HCT116 (cell line): ENCODE measurements around the gene EXOC4. TPM values are rescaled to one million over a fixed set of nuclear protein-coding genes. Genes with fewer than 3 reads are reported as not detected.

Experiments
- ATAC-seq: fragments of 200-7000 bp; cut with Tn5 transposase; 2 replicates; pipeline ENCODE4 v1.9.1; 2020; ENCODE audit warnings: mild to moderate bottlenecking, moderate library complexity
- BruUV-seq: library from RNA; stranded (reverse); fragments of 400-500 nt; replicated peaks from 2 replicates; lab custom pipeline; 2021; lab: Mats Ljungman, UMichigan
- CTCF ChIA-PET: fragments of 300-600 bp; sonication (Branson Sonifier 250); formaldehyde crosslinking; loops from one replicate; lab custom pipeline; 2021; ENCODE audit warnings: antibody characterized with exemption; lab: Charles Lee
- POLR2A ChIA-PET: fragments of 300-600, 350-600 bp; sonication (Branson Sonifier 250); formaldehyde crosslinking; loops from one replicate; lab custom pipeline; 2021; ENCODE audit warnings: antibody characterized with exemption; lab: Charles Lee
- RAD21 ChIA-PET, 2 experiments: fragments of 300-600 bp; sonication (Branson Sonifier 250); formaldehyde crosslinking; loops; one replicate each; lab custom pipeline; 2023; ENCODE audit warnings: low total read pairs in 2 of 2; ENCODE audit not compliant: uncharacterized antibody in 2 of 2, unreplicated experiment in 2 of 2, low non-redundant PET in 1 of 2; lab: Charles Lee
- DNase-seq: peaks from one replicate; pipeline ENCODE4 v3.0.0-alpha.2; 2010; ENCODE audit warnings: low read depth, low spot score
- H2AFZ ChIP-seq: fragments of 200-600 bp; shearing (Covaris generic), sonication (generic); 2 replicates; pipeline ENCODE4 v1.6.1; 2017; ENCODE audit warnings: low read depth, mixed run types, mixed read lengths, antibody characterized with exemption, low read length; ENCODE audit not compliant: poor library complexity, severe bottlenecking
- H3K27ac ChIP-seq: 2 replicates; pipeline ENCODE4 v1.5.1; 2012; ENCODE audit warnings: low read depth, low read length
- H3K27me3 ChIP-seq: fragments of 200-600 bp; sonication (generic); 2 replicates; pipeline ENCODE4 v1.6.1; 2016; ENCODE audit warnings: mixed run types, low read length, mixed read lengths; ENCODE audit not compliant: insufficient read depth
- H3K36me3 ChIP-seq, 2 experiments: fragments of 200-500 bp in 1 of 2; fragments of 200-600 bp in 1 of 2; sonication (Bioruptor generic) in 1 of 2; sonication (generic) in 1 of 2; 2 replicates each; pipeline versions ENCODE4 v1.5.1 to v1.6.1; 2014 to 2016; ENCODE audit warnings: low read length in 2 of 2, inconsistent platforms in 1 of 2, mixed read lengths in 1 of 2, mixed run types in 1 of 2; ENCODE audit not compliant: insufficient read depth in 2 of 2, control insufficient read depth in 1 of 2
- H3K4me1 ChIP-seq, 2 experiments: fragments of 200-600 bp in 1 of 2; sonication (generic) in 1 of 2; 2 replicates each; pipeline versions ENCODE4 v1.5.1 to v1.6.1; 2012 to 2017; ENCODE audit warnings: low read length in 2 of 2, inconsistent platforms in 1 of 2, mild to moderate bottlenecking in 1 of 2, mixed read lengths in 1 of 2, mixed run types in 1 of 2, moderate library complexity in 1 of 2; ENCODE audit not compliant: insufficient read depth in 2 of 2, control insufficient read depth in 1 of 2
- H3K4me2 ChIP-seq: fragments of 200-600 bp; sonication (generic); 2 replicates; pipeline ENCODE4 v1.6.1; 2017; ENCODE audit warnings: mixed run types, low read length, mixed read lengths
- H3K4me3 ChIP-seq, 2 experiments: fragments of 200-600 bp in 1 of 2; sonication (generic) in 1 of 2; replicated peaks in 1 of 2; 2 replicates each; pipeline ENCODE4 v1.5.1; 2011 to 2016; ENCODE audit warnings: low read length in 2 of 2, control low read depth in 1 of 2, low read depth in 1 of 2, mild to moderate bottlenecking in 1 of 2, mixed read lengths in 1 of 2, mixed run types in 1 of 2
- H3K79me2 ChIP-seq: fragments of 200-600 bp; sonication (generic); 2 replicates; pipeline ENCODE4 v1.6.1; 2017; ENCODE audit warnings: mild to moderate bottlenecking, mixed run types, low read length, moderate library complexity, mixed read lengths; ENCODE audit not compliant: insufficient read depth
- H3K9ac ChIP-seq: fragments of 200-600 bp; sonication (generic); 2 replicates; pipeline ENCODE4 v1.6.1; 2016; ENCODE audit warnings: low read length, mixed read lengths
- H3K9me2 ChIP-seq: fragments of 200-600 bp; sonication (generic), shearing (Covaris generic); 2 replicates; pipeline ENCODE4 v1.6.1; 2017; ENCODE audit warnings: mixed run types, mild to moderate bottlenecking, moderate library complexity; ENCODE audit not compliant: insufficient read depth
- H3K9me3 ChIP-seq, 2 experiments: fragments of 200-500 bp in 1 of 2; fragments of 200-600 bp in 1 of 2; sonication (Bioruptor generic) in 1 of 2; sonication (generic) in 1 of 2; 2 replicates each; pipeline ENCODE4 v1.6.1; 2014 to 2017; ENCODE audit warnings: low read length in 2 of 2, mixed read lengths in 2 of 2, inconsistent platforms in 1 of 2, low read depth in 1 of 2, mild to moderate bottlenecking in 1 of 2, mixed run types in 1 of 2, moderate library complexity in 1 of 2; ENCODE audit not compliant: control insufficient read depth in 1 of 2, insufficient read depth in 1 of 2
- H4K20me1 ChIP-seq: fragments of 200-600 bp; sonication (generic), shearing (Covaris generic); 2 replicates; pipeline ENCODE4 v1.6.1; 2017; ENCODE audit warnings: mixed run types, mild to moderate bottlenecking, moderate library complexity; ENCODE audit not compliant: insufficient read depth
- ATF3 ChIP-seq: IDR thresholded peaks from 2 replicates; pipeline ENCODE4 v1.6.1; 2012
- CBX3 ChIP-seq: IDR thresholded peaks from 2 replicates; pipeline ENCODE4 v1.6.1; 2012; ENCODE audit warnings: low read depth
- CEBPB ChIP-seq: IDR thresholded peaks from 2 replicates; pipeline ENCODE4 v1.6.1; 2012; ENCODE audit warnings: low read depth
- EGR1 ChIP-seq: IDR thresholded peaks from 2 replicates; pipeline ENCODE4 v1.6.1; 2012; ENCODE audit warnings: low read depth
- ELF1 ChIP-seq: IDR thresholded peaks from 2 replicates; pipeline ENCODE4 v1.6.1; 2012; ENCODE audit warnings: low read depth, borderline replicate concordance
- EZH2 ChIP-seq: fragments of 200-600 bp; sonication (generic); IDR thresholded peaks from 2 replicates; pipeline ENCODE4 v1.6.1; 2017; ENCODE audit warnings: antibody characterized with exemption, mixed run types
- EZH2phosphoT487 ChIP-seq: fragments of 200-600 bp; IDR thresholded peaks from 2 replicates; pipeline ENCODE4 v1.6.1; 2018; ENCODE audit warnings: antibody characterized with exemption, borderline replicate concordance
- JUND ChIP-seq: IDR thresholded peaks from 2 replicates; pipeline ENCODE4 v1.6.1; 2012
- MAX ChIP-seq: IDR thresholded peaks from 2 replicates; pipeline ENCODE4 v1.6.1; 2012
- POLR2A ChIP-seq: IDR thresholded peaks from 2 replicates; pipeline ENCODE4 v1.7.0; 2011; ENCODE audit warnings: borderline replicate concordance; ENCODE audit not compliant: insufficient read depth, insufficient read length; ENCODE audit errors: extremely low read depth
- RAD21 ChIP-seq: IDR thresholded peaks from 2 replicates; pipeline ENCODE4 v1.6.1; 2012; ENCODE audit warnings: low read depth, mild to moderate bottlenecking
- SP1 ChIP-seq: IDR thresholded peaks from 2 replicates; pipeline ENCODE4 v1.6.1; 2012; ENCODE audit warnings: low read depth
- TCF7L2 ChIP-seq: IDR thresholded peaks from 2 replicates; pipeline ENCODE4 v1.7.0; 2011; ENCODE audit warnings: borderline replicate concordance, inconsistent platforms; ENCODE audit not compliant: insufficient read depth, insufficient read length; ENCODE audit errors: extremely low read depth
- YY1 ChIP-seq: IDR thresholded peaks from 2 replicates; pipeline ENCODE4 v1.6.1; 2011; ENCODE audit warnings: low read length, low read depth, moderate library complexity, mild to moderate bottlenecking; ENCODE audit not compliant: insufficient replicate concordance; ENCODE audit errors: extremely low read depth
- ZBTB33 ChIP-seq: IDR thresholded peaks from 2 replicates; pipeline ENCODE4 v1.6.1; 2011; ENCODE audit warnings: mild to moderate bottlenecking, low read length, moderate library complexity; ENCODE audit not compliant: insufficient replicate concordance; ENCODE audit errors: extremely low read depth
- ZFX ChIP-seq: fragments of 450-650 bp; IDR thresholded peaks from 2 replicates; pipeline ENCODE4 v1.6.1; 2017
- ZNF274 ChIP-seq: fragments of 200-500 bp; sonication (Bioruptor generic); IDR thresholded peaks from 2 replicates; pipeline ENCODE4 v1.6.1; 2014; ENCODE audit warnings: mild to moderate bottlenecking, low read depth, low read length, inconsistent platforms
- intact Hi-C: fragments of 100-400 bp; cut with micrococcal nuclease; formaldehyde crosslinking; loops from 2 replicates; pipeline ENCODE4 v1.10.0; 2022
- total RNA-seq: library from RNA; stranded (reverse); gene quantifications from one replicate; pipeline ENCODE4 v1.2.1, GENCODE V29; 2021; ENCODE audit not compliant: unreplicated experiment
- TF ChIP-seq, protein P1 (sequence below): IDR thresholded peaks from 2 replicates; pipeline ENCODE4 v1.6.1; 2012; ENCODE audit warnings: low read depth
- TF ChIP-seq, protein P2 (sequence below), 3 experiments: fragments of 200-600 bp in 1 of 3; sonication (generic) in 1 of 3; IDR thresholded peaks in 2 of 3; conservative IDR thresholded peaks in 1 of 3; 2 replicates each; pipeline ENCODE4 v1.5.1; 2012 to 2017; ENCODE audit warnings: low read depth in 2 of 3, low read length in 2 of 3, antibody characterized with exemption in 1 of 3, borderline replicate concordance in 1 of 3, control low read depth in 1 of 3, mild to moderate bottlenecking in 1 of 3, mixed read lengths in 1 of 3, mixed run types in 1 of 3, moderate library complexity in 1 of 3; ENCODE audit not compliant: insufficient read depth in 1 of 3

Gene EXOC4
- total RNA-seq, 1 experiment from 2014 or later: 40.3 TPM

DNA sequence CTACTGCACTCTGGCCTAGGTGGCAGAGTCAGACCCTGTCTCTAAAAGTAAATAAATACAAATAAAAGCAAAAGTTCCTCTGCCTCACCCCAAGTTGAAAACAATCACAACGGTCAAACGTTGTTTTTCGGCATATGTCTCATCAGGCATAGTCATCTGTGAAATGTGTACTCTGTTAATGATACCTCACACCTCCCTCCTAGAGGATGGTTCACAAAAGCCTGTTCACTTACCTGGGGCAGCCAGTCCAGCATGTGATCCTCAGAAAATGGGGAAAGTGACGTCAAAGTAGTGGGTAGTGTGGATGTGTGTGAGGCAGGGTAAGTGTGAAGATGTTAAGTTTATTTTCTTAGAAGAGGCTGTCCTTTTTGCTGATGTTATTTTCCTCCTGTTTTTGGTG lies 620.3 kb downstream of the EXOC4 start:
- intact Hi-C loops: no loop called here
- no peak for TF ChIP-seq ZNF274
- no peak for TF ChIP-seq RAD21
- TF ChIP-seq YY1: no peak
- no peak for TF ChIP-seq EGR1
- no peak for TF ChIP-seq ATF3
- TF ChIP-seq, protein P1, sequence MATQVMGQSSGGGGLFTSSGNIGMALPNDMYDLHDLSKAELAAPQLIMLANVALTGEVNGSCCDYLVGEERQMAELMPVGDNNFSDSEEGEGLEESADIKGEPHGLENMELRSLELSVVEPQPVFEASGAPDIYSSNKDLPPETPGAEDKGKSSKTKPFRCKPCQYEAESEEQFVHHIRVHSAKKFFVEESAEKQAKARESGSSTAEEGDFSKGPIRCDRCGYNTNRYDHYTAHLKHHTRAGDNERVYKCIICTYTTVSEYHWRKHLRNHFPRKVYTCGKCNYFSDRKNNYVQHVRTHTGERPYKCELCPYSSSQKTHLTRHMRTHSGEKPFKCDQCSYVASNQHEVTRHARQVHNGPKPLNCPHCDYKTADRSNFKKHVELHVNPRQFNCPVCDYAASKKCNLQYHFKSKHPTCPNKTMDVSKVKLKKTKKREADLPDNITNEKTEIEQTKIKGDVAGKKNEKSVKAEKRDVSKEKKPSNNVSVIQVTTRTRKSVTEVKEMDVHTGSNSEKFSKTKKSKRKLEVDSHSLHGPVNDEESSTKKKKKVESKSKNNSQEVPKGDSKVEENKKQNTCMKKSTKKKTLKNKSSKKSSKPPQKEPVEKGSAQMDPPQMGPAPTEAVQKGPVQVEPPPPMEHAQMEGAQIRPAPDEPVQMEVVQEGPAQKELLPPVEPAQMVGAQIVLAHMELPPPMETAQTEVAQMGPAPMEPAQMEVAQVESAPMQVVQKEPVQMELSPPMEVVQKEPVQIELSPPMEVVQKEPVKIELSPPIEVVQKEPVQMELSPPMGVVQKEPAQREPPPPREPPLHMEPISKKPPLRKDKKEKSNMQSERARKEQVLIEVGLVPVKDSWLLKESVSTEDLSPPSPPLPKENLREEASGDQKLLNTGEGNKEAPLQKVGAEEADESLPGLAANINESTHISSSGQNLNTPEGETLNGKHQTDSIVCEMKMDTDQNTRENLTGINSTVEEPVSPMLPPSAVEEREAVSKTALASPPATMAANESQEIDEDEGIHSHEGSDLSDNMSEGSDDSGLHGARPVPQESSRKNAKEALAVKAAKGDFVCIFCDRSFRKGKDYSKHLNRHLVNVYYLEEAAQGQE: no peak
- TF ChIP-seq SP1: no peak
- TF ChIP-seq MAX: no peak
- TF ChIP-seq CEBPB: no peak
- TF ChIP-seq EZH2: no peak
- no peak for TF ChIP-seq ELF1
- TF ChIP-seq TCF7L2: no peak
- TF ChIP-seq ZFX: no peak
- TF ChIP-seq, protein P2, sequence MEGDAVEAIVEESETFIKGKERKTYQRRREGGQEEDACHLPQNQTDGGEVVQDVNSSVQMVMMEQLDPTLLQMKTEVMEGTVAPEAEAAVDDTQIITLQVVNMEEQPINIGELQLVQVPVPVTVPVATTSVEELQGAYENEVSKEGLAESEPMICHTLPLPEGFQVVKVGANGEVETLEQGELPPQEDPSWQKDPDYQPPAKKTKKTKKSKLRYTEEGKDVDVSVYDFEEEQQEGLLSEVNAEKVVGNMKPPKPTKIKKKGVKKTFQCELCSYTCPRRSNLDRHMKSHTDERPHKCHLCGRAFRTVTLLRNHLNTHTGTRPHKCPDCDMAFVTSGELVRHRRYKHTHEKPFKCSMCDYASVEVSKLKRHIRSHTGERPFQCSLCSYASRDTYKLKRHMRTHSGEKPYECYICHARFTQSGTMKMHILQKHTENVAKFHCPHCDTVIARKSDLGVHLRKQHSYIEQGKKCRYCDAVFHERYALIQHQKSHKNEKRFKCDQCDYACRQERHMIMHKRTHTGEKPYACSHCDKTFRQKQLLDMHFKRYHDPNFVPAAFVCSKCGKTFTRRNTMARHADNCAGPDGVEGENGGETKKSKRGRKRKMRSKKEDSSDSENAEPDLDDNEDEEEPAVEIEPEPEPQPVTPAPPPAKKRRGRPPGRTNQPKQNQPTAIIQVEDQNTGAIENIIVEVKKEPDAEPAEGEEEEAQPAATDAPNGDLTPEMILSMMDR (IDR thresholded peaks at IDR 0.05 in 2 of 3, conservative IDR thresholded peaks at IDR 0.05 in 1 of 3; ENCODE audit: borderline replicate concordance in 1 of 3, insufficient read depth in 1 of 3, low read depth in 2 of 3, low read length in 2 of 3): no peak
- no peak for TF ChIP-seq EZH2phosphoT487
- TF ChIP-seq CBX3: no peak
- TF ChIP-seq JUND: no peak
- TF ChIP-seq ZBTB33: no peak
- no peak for TF ChIP-seq POLR2A
- ChIA-PET CTCF (no interaction called here), POLR2A (no interaction called here), RAD21 (no interaction called here)
- no peaks in the 10 kb centered on the region for H3K9me3 ChIP-seq
- no peak overlapping the region for H3K27ac ChIP-seq
- no peak overlapping the region for H2AFZ ChIP-seq
- no peaks in the 10 kb centered on the region for H3K27me3 ChIP-seq
- no peak for DNase-seq
- no peak overlapping the region for H3K4me2 ChIP-seq
- H3K4me1 ChIP-seq: no peaks in the 10 kb centered on the region
- H3K4me3 ChIP-seq: no peak overlapping the region
- no peaks in the 10 kb centered on the region for H3K79me2 ChIP-seq
- H3K36me3 ChIP-seq: no peaks in the 10 kb centered on the region
- H3K9me2 ChIP-seq: no peaks in the 10 kb centered on the region
- H4K20me1 ChIP-seq: no peaks in the 10 kb centered on the region; the same call in 1 of the 2 replicates
- no peak for ATAC-seq
- BruUV-seq: no TSS peak
- H3K9ac ChIP-seq: no peak overlapping the region
